Right atrium auricular region (tissue), 2 donors: Measurements from ENCODE around the gene TMEM150C. TPM values are rescaled to one million over a fixed set of nuclear protein-coding genes. Genes with fewer than 3 reads are reported as not detected.

ENCODE experiments used
- DNase-seq: peaks from one replicate; pipeline ENCODE4 v3.0.0-alpha.2; 2019; ENCODE audit warnings: low spot score
- H3K27ac ChIP-seq, 2 donors: fragments of 200-600 bp; sonication (generic); 1 replicate in 1 of 2; 2 replicates in 1 of 2; pipeline ENCODE4 v1.5.1; 2016 to 2019
- H3K27me3 ChIP-seq, 2 donors: fragments of 200-600 bp; sonication (generic); one replicate each; pipeline versions ENCODE4 v1.5.1 to v1.6.0; 2017 to 2019
- H3K36me3 ChIP-seq: fragments of 200-600 bp; sonication (generic); one replicate; pipeline ENCODE4 v1.5.1; 2016
- H3K4me1 ChIP-seq, 2 donors: fragments of 200-600 bp; sonication (generic); one replicate each; pipeline versions ENCODE4 v1.5.1 to v1.6.0; 2017 to 2019
- H3K4me3 ChIP-seq, 2 donors: fragments of 200-600 bp; sonication (generic); 1 replicate in 1 of 2; 2 replicates in 1 of 2; pipeline ENCODE4 v1.5.1; 2017 to 2019; ENCODE audit warnings: mild to moderate bottlenecking in 1 of 2, moderate library complexity in 1 of 2
- H3K9me3 ChIP-seq, 2 donors: fragments of 200-600 bp; sonication (generic); one replicate each; pipeline ENCODE4 v1.5.1; 2019
- total RNA-seq, 2 donors: library from RNA; depleted of rRNA; stranded (reverse); fragments of >200 nt; gene quantifications; one replicate each; pipeline ENCODE4 v1.1.0, GENCODE V29; 2016
- TF ChIP-seq, protein P1 (sequence below), 2 donors: fragments of 200-600 bp; sonication (generic); IDR thresholded peaks; one replicate each; pipeline ENCODE4 v1.5.1; 2019; ENCODE audit warnings: antibody characterized with exemption in 2 of 2

The TMEM150C gene
- total RNA-seq, 2 donors from 2014 or later = 14.2 to 21.2 TPM

DNA sequence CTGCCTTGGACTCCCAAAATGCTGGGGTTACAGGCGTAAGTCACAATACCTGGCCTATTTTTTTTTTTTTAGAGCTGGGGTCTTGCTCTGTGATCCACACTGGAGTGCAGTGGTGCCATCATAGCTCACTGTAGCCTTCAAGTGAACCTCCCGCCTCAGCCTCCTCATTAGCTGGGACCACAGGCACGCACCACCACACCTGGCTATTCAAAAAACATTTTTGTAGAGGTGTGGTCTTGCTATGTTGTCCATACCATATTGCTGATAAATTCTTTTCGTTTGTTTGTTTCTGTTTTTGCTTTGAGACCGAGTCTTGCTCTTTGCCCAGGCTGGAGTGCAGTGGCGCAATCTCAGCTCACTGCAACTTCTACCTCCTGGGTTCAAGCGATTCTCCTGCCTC, 109.8 kb downstream of the TMEM150C start:
- DNase-seq = no peak
- H3K9me3 ChIP-seq = no peaks in the 10 kb centered on the region
- H3K36me3 ChIP-seq = peaks cover 55% of the 10 kb centered on the region
- TF ChIP-seq, protein P1, sequence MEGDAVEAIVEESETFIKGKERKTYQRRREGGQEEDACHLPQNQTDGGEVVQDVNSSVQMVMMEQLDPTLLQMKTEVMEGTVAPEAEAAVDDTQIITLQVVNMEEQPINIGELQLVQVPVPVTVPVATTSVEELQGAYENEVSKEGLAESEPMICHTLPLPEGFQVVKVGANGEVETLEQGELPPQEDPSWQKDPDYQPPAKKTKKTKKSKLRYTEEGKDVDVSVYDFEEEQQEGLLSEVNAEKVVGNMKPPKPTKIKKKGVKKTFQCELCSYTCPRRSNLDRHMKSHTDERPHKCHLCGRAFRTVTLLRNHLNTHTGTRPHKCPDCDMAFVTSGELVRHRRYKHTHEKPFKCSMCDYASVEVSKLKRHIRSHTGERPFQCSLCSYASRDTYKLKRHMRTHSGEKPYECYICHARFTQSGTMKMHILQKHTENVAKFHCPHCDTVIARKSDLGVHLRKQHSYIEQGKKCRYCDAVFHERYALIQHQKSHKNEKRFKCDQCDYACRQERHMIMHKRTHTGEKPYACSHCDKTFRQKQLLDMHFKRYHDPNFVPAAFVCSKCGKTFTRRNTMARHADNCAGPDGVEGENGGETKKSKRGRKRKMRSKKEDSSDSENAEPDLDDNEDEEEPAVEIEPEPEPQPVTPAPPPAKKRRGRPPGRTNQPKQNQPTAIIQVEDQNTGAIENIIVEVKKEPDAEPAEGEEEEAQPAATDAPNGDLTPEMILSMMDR (IDR thresholded peaks at IDR 0.05) = no peak
- no peak overlapping the region for H3K4me3 ChIP-seq
- no peaks in the 10 kb centered on the region for H3K27me3 ChIP-seq
- no peaks in the 10 kb centered on the region for H3K4me1 ChIP-seq
- H3K27ac ChIP-seq = no peak overlapping the region

- Histone ChIP-seq H3K27me3 (no peaks in the 10 kb centered on the region), H3K27ac (no peak overlapping the region), H3K4me1 (no peaks in the 10 kb centered on the region), H3K9me3 (no peaks in the 10 kb centered on the region), H3K4me3 (no peak overlapping the region), H3K36me3 (peaks cover 47% of the 10 kb centered on the region)
- DNase-seq = no peak
- TF ChIP-seq, protein P1 (IDR thresholded peaks at IDR 0.05) = no peak
These were observed 110.6 kb downstream of the TMEM150C start for GRCh38 chr4:82450966-82451755.

DNA sequence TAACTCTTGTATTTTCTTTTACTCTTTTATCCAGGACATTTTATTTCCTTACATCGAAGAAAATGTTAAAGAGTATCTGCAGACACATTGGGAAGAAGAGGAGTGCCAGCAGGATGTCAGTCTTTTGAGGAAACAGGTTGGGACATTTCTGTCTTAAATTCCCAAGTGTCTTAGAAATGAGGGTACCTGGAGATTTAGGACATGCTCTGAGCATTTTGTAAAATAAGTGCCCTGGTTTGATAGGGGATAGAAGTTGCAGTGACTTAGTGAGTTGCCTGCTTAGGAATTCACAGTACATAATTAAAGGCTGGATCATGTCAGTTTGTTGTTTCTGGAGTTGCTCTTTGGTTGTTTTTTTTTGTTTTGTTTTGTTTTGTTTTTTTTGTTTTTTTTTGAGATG, 113.9 kb downstream of the TMEM150C start:
- no peaks in the 10 kb centered on the region for H3K9me3 ChIP-seq
- no peak overlapping the region for H3K27ac ChIP-seq
- H3K27me3 ChIP-seq = no peaks in the 10 kb centered on the region
- DNase-seq = no peak
- H3K4me3 ChIP-seq = no peak overlapping the region
- TF ChIP-seq, protein P1 (IDR thresholded peaks at IDR 0.05) = no peak
- peaks cover 34% of the 10 kb centered on the region for H3K36me3 ChIP-seq
- H3K4me1 ChIP-seq = no peaks in the 10 kb centered on the region

DNA sequence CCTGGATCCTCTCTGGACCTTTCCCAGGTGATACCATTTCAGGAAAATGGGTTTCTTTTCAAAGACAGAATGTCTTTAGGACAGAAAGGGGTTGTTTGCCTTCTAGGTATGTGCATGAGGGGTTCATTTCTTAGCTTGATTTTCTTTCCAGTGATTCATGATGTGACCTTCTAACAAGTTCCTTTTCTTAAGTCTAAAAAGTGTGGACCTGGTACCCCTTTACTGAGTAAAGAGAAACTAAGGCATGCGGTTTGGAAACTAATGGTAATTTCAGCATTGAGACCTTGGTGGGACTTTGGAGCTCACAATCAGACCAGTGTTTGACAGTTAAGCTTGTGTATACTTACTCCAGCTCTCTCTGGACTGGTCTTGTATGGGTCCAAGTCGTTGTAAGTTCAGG, 122.7 kb downstream of the TMEM150C start:
- Histone ChIP-seq H3K4me1 (no peaks in the 10 kb centered on the region), H3K9me3 (no peaks in the 10 kb centered on the region), H3K27me3 (no peaks in the 10 kb centered on the region), H3K4me3 (no peak overlapping the region), H3K27ac (no peak overlapping the region), H3K36me3 (no peaks in the 10 kb centered on the region)
- TF ChIP-seq, protein P1 (IDR thresholded peaks at IDR 0.05) = no peak
- DNase-seq = no peak

- no peak for DNase-seq
- Histone ChIP-seq H3K9me3 (no peaks in the 10 kb centered on the region), H3K36me3 (no peaks in the 10 kb centered on the region), H3K27me3 (no peaks in the 10 kb centered on the region), H3K4me3 (no peak overlapping the region), H3K4me1 (no peaks in the 10 kb centered on the region), H3K27ac (no peak overlapping the region)
- TF ChIP-seq, protein P1 (IDR thresholded peaks at IDR 0.05) = no peak
These were observed 124.3 kb downstream of the TMEM150C start for GRCh38 chr4:82437285-82438005.
